Smooth muscle cell (in vitro differentiated cells): ENCODE results near the gene CTNNA2. TPM values are rescaled to one million over a fixed set of nuclear protein-coding genes. Genes with fewer than 3 reads are reported as not detected.

Experiments used
- DNase-seq: peaks from one replicate; lab custom pipeline; 2025; ENCODE audit not compliant: unreplicated experiment; lab: John Stamatoyannopoulos, UW
- H2AFZ ChIP-seq: fragments of 200-600 bp; sonication (generic); 2 replicates; pipeline ENCODE4 v1.6.0; 2016; ENCODE audit warnings: antibody characterized with exemption, low read depth, mild to moderate bottlenecking
- H3F3A ChIP-seq: fragments of 200-600 bp; sonication (generic); 2 replicates; pipeline ENCODE4 v1.6.0; 2017; ENCODE audit warnings: antibody characterized with exemption, low read depth
- H3K27ac ChIP-seq: fragments of 200-600 bp; sonication (generic); 2 replicates; pipeline ENCODE4 v1.5.1; 2016; ENCODE audit warnings: low read depth, mild to moderate bottlenecking
- H3K27me3 ChIP-seq: fragments of 200-600 bp; sonication (generic); 2 replicates; pipeline ENCODE4 v1.6.1; 2016; ENCODE audit warnings: low read depth, mild to moderate bottlenecking
- H3K36me3 ChIP-seq: fragments of 200-600 bp; sonication (generic); 2 replicates; pipeline ENCODE4 v1.5.1; 2016; ENCODE audit warnings: low read depth
- H3K4me1 ChIP-seq: fragments of 200-600 bp; sonication (generic); 2 replicates; pipeline ENCODE4 v1.5.1; 2016; ENCODE audit warnings: low read depth
- H3K4me2 ChIP-seq: fragments of 200-600 bp; sonication (generic); 2 replicates; pipeline ENCODE4 v1.6.0; 2016; ENCODE audit warnings: mild to moderate bottlenecking
- H3K4me3 ChIP-seq: fragments of 200-600 bp; sonication (generic); 2 replicates; pipeline ENCODE4 v1.5.1; 2016; ENCODE audit warnings: mild to moderate bottlenecking
- H3K79me2 ChIP-seq: fragments of 200-600 bp; sonication (generic); 2 replicates; pipeline ENCODE4 v1.6.0; 2016; ENCODE audit warnings: low read depth, mild to moderate bottlenecking
- H3K9ac ChIP-seq: fragments of 200-600 bp; sonication (generic); 2 replicates; pipeline ENCODE4 v1.6.0; 2016; ENCODE audit warnings: low read depth
- H3K9me3 ChIP-seq: fragments of 200-600 bp; sonication (generic); replicated peaks from 2 replicates; pipeline ENCODE4 v1.5.1; 2016; ENCODE audit warnings: low read depth
- H4K20me1 ChIP-seq: fragments of 200-600 bp; sonication (generic); 2 replicates; pipeline ENCODE4 v1.6.0; 2016; ENCODE audit warnings: low read depth
- WGBS: methylation state at CpG from one replicate; pipeline ENCODE4 v1.1.7; 2016; ENCODE audit warnings: low lambda C conversion rate; 5-methylcytosine and 5-hydroxymethylcytosine counted together
- polyA plus RNA-seq: library from polyadenylated mRNA; unstranded; fragments of >200 nt; fragmentation: Nextera tagmentation; extraction: Ambion mirVana; gene quantifications from 2 replicates; pipeline ENCODE4 v1.2.1, GENCODE V29; 2016
- total RNA-seq: library from RNA; depleted of rRNA; stranded (reverse); fragments of >200 nt; gene quantifications from 2 replicates; pipeline ENCODE4 v1.2.3, GENCODE V29; 2014
- TF ChIP-seq, protein P1 (sequence below): fragments of 200-600 bp; sonication (generic); IDR thresholded peaks from 2 replicates; pipeline ENCODE4 v1.5.1; 2017; ENCODE audit warnings: borderline replicate concordance, mild to moderate bottlenecking, antibody characterized with exemption; ENCODE audit not compliant: insufficient read depth, poor library complexity, severe bottlenecking

The CTNNA2 gene
- total and polyA plus RNA-seq, 2 experiments from 2014 or later, result not detected

DNA sequence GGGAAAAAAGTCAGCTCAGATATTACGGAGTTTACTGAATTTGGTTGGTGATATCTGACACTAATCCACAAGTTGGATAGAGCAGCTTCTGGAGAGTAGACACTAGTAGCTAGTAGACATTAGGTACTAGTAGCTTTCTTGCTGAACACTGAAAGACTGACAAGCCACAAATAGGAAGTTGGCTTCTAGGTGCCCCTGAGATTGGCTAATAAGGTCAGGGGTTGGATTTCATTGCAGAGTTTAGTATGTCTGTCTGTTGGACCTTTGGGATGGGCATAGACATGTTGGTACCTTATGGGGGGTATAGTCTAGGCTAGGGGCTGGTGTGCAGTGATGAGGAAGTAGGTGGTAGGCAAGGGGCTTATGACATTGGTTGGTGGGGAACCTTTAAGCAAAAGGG is 956.6 kb downstream of the CTNNA2 start:
- Histone ChIP-seq H3K79me2 (no peaks in the 10 kb centered on the region), H3K4me3 (no peak overlapping the region), H3K36me3 (no peaks in the 10 kb centered on the region), H3K27ac (no peak overlapping the region), H3K4me1 (no peaks in the 10 kb centered on the region), H2AFZ (no peak overlapping the region), H3K4me2 (no peak overlapping the region), H3F3A (no peaks in the 10 kb centered on the region), H3K9ac (no peak overlapping the region), H4K20me1 (no peaks in the 10 kb centered on the region), H3K27me3 (no peaks in the 10 kb centered on the region), H3K9me3 (no peaks in the 10 kb centered on the region)
- WGBS, result 93% methylated on average over 1 of the region's 1 CpG
- TF ChIP-seq, protein P1, sequence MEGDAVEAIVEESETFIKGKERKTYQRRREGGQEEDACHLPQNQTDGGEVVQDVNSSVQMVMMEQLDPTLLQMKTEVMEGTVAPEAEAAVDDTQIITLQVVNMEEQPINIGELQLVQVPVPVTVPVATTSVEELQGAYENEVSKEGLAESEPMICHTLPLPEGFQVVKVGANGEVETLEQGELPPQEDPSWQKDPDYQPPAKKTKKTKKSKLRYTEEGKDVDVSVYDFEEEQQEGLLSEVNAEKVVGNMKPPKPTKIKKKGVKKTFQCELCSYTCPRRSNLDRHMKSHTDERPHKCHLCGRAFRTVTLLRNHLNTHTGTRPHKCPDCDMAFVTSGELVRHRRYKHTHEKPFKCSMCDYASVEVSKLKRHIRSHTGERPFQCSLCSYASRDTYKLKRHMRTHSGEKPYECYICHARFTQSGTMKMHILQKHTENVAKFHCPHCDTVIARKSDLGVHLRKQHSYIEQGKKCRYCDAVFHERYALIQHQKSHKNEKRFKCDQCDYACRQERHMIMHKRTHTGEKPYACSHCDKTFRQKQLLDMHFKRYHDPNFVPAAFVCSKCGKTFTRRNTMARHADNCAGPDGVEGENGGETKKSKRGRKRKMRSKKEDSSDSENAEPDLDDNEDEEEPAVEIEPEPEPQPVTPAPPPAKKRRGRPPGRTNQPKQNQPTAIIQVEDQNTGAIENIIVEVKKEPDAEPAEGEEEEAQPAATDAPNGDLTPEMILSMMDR, result no peak
- no peak for DNase-seq

DNA sequence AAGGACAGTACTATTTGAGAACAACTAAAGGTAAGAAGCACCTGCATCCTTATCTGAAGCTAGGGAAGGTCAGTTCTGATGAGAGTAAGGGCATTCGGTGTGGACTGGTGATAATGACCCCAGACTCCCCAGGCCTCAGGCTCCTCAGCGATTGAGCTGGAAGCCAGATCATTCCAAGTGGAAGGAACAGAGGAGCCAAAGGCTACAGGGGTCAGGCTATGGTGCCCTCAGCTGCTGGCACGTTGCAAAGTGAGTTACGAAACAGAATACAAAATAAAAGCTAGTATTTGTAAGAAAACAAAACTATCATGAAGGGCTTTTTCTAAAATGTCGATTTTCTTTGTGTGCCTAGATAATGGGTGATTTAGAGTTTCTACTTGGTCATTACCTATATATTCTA is 960.2 kb downstream of the CTNNA2 start:
- no peaks in the 10 kb centered on the region for H4K20me1 ChIP-seq
- no peak overlapping the region for H3K27ac ChIP-seq
- H3K79me2 ChIP-seq, result no peaks in the 10 kb centered on the region
- WGBS, result 88% methylated on average over 5 of the region's 5 CpGs
- H3K9me3 ChIP-seq, result no peaks in the 10 kb centered on the region
- no peak for DNase-seq
- no peak overlapping the region for H3K4me3 ChIP-seq
- no peak overlapping the region for H3K4me2 ChIP-seq
- no peaks in the 10 kb centered on the region for H3K4me1 ChIP-seq
- H3K36me3 ChIP-seq, result no peaks in the 10 kb centered on the region
- TF ChIP-seq, protein P1, result no peak
- H3K9ac ChIP-seq, result no peak overlapping the region
- H2AFZ ChIP-seq, result no peak overlapping the region
- H3F3A ChIP-seq, result no peaks in the 10 kb centered on the region
- no peaks in the 10 kb centered on the region for H3K27me3 ChIP-seq

DNA sequence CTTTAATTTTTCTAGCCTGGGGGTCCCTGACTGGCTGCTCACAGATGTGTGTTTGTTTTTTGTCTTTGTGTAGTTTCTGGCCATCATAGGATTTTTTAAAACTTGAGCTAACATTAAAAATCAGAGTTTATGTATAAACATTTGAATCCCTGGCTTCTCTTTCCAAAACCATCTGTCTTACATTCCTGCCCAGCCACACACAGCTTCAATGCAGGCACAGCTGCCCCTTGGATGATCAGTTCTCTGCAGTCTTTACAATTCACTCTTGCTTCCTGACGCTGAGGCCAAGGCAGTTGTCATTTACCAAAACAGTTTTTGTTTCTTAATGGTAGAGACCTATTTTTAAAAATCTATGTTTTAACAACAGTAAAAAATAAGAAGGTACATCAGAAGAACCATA is 960.9 kb downstream of the CTNNA2 start:
- TF ChIP-seq, protein P1, result no peak
- WGBS, result 47% methylated on average over 1 of the region's 1 CpG
- no peaks in the 10 kb centered on the region for H4K20me1 ChIP-seq
- H3K4me1 ChIP-seq, result no peaks in the 10 kb centered on the region
- H3K9ac ChIP-seq, result no peak overlapping the region
- no peaks in the 10 kb centered on the region for H3K9me3 ChIP-seq
- H3K4me2 ChIP-seq, result no peak overlapping the region
- H3F3A ChIP-seq, result no peaks in the 10 kb centered on the region
- H3K27me3 ChIP-seq, result no peaks in the 10 kb centered on the region
- no peak overlapping the region for H3K4me3 ChIP-seq
- no peak overlapping the region for H3K27ac ChIP-seq
- no peaks in the 10 kb centered on the region for H3K79me2 ChIP-seq
- no peak for DNase-seq
- no peaks in the 10 kb centered on the region for H3K36me3 ChIP-seq
- no peak overlapping the region for H2AFZ ChIP-seq

GRCh38 chr2:80475970-80476369 is 963.1 kb downstream of the CTNNA2 start:
- H3K27me3 ChIP-seq, result no peaks in the 10 kb centered on the region
- no peaks in the 10 kb centered on the region for H3K4me1 ChIP-seq
- no peaks in the 10 kb centered on the region for H4K20me1 ChIP-seq
- H3K9me3 ChIP-seq, result no peaks in the 10 kb centered on the region
- TF ChIP-seq, protein P1, result no peak
- H3K4me2 ChIP-seq, result no peak overlapping the region
- H3K79me2 ChIP-seq, result no peaks in the 10 kb centered on the region
- no peaks in the 10 kb centered on the region for H3K36me3 ChIP-seq
- H2AFZ ChIP-seq, result peak overlapping the region; percentile 46
- 91% methylated on average over 3 of the region's 3 CpGs for WGBS
- no peak overlapping the region for H3K4me3 ChIP-seq
- H3K9ac ChIP-seq, result no peak overlapping the region
- DNase-seq, result no peak
- H3F3A ChIP-seq, result no peaks in the 10 kb centered on the region
- no peak overlapping the region for H3K27ac ChIP-seq
